Measurements from ENCODE around the gene FAM43A.

DNA sequence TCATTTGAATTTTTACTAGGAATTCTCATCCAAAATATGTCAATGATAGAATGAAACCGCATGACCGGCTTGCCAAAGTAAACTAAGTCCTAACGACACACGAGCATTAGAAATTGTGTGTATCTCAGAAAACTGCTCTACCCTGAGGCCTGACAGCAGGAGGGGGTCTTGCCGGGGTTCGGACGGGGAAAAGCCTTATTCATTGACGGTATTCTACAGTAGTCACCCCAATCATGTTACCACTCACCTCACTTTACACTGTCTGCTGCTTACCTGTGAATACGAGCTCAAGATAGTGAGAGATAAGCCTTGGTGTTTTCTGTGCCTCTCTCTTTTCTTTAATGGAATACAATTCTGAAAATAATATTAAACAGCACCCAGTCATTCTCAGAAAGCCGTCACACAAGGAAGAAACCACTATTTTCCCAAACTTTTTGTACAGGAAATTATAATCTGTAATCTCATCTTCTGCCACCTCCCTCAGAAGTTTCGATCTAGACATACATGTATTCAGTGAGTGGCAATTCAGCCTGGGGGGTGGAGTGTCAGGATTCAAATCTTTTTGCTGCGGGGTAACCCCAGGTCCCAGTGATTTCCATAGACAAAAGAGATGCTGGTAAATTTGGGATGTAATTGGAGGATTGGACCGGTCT, 492 bp upstream of the FAM43A start:
- TF ChIP-seq, protein P1, sequence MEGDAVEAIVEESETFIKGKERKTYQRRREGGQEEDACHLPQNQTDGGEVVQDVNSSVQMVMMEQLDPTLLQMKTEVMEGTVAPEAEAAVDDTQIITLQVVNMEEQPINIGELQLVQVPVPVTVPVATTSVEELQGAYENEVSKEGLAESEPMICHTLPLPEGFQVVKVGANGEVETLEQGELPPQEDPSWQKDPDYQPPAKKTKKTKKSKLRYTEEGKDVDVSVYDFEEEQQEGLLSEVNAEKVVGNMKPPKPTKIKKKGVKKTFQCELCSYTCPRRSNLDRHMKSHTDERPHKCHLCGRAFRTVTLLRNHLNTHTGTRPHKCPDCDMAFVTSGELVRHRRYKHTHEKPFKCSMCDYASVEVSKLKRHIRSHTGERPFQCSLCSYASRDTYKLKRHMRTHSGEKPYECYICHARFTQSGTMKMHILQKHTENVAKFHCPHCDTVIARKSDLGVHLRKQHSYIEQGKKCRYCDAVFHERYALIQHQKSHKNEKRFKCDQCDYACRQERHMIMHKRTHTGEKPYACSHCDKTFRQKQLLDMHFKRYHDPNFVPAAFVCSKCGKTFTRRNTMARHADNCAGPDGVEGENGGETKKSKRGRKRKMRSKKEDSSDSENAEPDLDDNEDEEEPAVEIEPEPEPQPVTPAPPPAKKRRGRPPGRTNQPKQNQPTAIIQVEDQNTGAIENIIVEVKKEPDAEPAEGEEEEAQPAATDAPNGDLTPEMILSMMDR (IDR thresholded peaks at IDR 0.05) = no peak
- no peak for TF ChIP-seq POLR2A (IDR thresholded peaks at IDR 0.05)

Measured in esophagus squamous epithelium (tissue), 4 donors.